ENCODE results near the gene ENAM.
A peak's percentile ranks its signal among the peaks of the same experiment; 100 is the strongest.
"Not testable (repeated sequence)": the region's sequence is repeated elsewhere in the genome, so short reads cannot be mapped to it uniquely, and the experiment has no call there.

Gene ENAM

DNA sequence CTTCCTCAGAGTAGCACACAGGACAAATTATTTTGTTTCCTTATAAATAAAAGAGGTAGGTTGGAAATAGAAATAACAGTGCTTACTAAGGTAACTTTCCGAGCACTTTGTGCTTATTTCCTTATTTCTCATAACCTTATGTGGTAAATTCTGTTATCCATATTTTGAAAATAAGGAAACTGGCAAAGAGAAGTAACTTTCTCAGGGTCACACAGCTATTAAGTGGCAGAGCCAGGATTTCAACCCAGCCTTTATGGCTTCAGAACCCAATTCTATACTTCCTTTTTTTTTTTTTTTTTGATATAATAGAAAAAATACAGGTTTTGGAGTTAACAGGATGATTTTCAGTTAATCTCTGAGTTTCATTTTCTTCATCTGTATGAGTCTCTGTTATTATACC, 63.1 kb downstream of the ENAM start:
- H3K36me3 ChIP-seq (ENCODE audit: control insufficient read depth, low read length): peaks cover 51% of the 10 kb centered on the region
- peak overlapping the region; percentile 98 for H3K4me3 ChIP-seq (ENCODE audit: low read length)
- H3K27me3 ChIP-seq (ENCODE audit: control insufficient read depth, low read length): no peaks in the 10 kb centered on the region
- H3K9me2 ChIP-seq (replicated peaks; ENCODE audit: control insufficient read depth, low read length): no peaks in the 10 kb centered on the region
- H3K79me2 ChIP-seq (ENCODE audit: control insufficient read depth, low read length): peaks cover 74% of the 10 kb centered on the region
- H3K4me2 ChIP-seq (ENCODE audit: low read length): peak overlapping the region; percentile 95
- peaks cover 41% of the 10 kb centered on the region for H3K4me1 ChIP-seq (ENCODE audit: control insufficient read depth, low read length)
- H3F3A ChIP-seq (ENCODE audit: control insufficient read depth, insufficient read depth): peaks cover 24% of the 10 kb centered on the region
- TF ChIP-seq, protein P1, sequence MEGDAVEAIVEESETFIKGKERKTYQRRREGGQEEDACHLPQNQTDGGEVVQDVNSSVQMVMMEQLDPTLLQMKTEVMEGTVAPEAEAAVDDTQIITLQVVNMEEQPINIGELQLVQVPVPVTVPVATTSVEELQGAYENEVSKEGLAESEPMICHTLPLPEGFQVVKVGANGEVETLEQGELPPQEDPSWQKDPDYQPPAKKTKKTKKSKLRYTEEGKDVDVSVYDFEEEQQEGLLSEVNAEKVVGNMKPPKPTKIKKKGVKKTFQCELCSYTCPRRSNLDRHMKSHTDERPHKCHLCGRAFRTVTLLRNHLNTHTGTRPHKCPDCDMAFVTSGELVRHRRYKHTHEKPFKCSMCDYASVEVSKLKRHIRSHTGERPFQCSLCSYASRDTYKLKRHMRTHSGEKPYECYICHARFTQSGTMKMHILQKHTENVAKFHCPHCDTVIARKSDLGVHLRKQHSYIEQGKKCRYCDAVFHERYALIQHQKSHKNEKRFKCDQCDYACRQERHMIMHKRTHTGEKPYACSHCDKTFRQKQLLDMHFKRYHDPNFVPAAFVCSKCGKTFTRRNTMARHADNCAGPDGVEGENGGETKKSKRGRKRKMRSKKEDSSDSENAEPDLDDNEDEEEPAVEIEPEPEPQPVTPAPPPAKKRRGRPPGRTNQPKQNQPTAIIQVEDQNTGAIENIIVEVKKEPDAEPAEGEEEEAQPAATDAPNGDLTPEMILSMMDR (IDR thresholded peaks at IDR 0.05; ENCODE audit: low read depth, low read length, poor library complexity, severe bottlenecking): no peak
- TF ChIP-seq EZH2phosphoT487 (IDR thresholded peaks at IDR 0.05; ENCODE audit: borderline replicate concordance, low read length): no peak
- H3K27ac ChIP-seq (ENCODE audit: low read depth, low read length): no peak overlapping the region
- no peaks in the 10 kb centered on the region for H3K9me3 ChIP-seq (ENCODE audit: control insufficient read depth, insufficient read depth, low read length)
- peaks cover 28% of the 10 kb centered on the region for H4K20me1 ChIP-seq (ENCODE audit: control insufficient read depth, insufficient read depth, low read depth, low read length)

- peaks cover 30% of the 10 kb centered on the region for H3K4me1 ChIP-seq (ENCODE audit: control insufficient read depth, low read length)
- H3K9me3 ChIP-seq (ENCODE audit: control insufficient read depth, insufficient read depth, low read length); H3K27ac ChIP-seq (ENCODE audit: low read depth, low read length); H3K9me2 ChIP-seq (replicated peaks; ENCODE audit: control insufficient read depth, low read length); H3K4me3 ChIP-seq (ENCODE audit: low read length); H3K4me2 ChIP-seq (ENCODE audit: low read length); H3K27me3 ChIP-seq (ENCODE audit: control insufficient read depth, low read length): not testable (repeated sequence)
- peaks cover 17% of the 10 kb centered on the region for H4K20me1 ChIP-seq (ENCODE audit: control insufficient read depth, insufficient read depth, low read depth, low read length)
- H3K36me3 ChIP-seq (ENCODE audit: control insufficient read depth, low read length): peaks cover 38% of the 10 kb centered on the region
- peaks cover 47% of the 10 kb centered on the region for H3K79me2 ChIP-seq (ENCODE audit: control insufficient read depth, low read length)
- H3F3A ChIP-seq (ENCODE audit: control insufficient read depth, insufficient read depth): peaks cover 42% of the 10 kb centered on the region
These were observed 66.1 kb downstream of the ENAM start for GRCh38 chr4:70694633-70695032.

Measured in DOHH2 (cell line).